WTC11 (cell line): Measurements from ENCODE around the gene BCAS3. TPM values are rescaled to one million over a fixed set of nuclear protein-coding genes. Genes with fewer than 3 reads are reported as not detected.
"Not testable (repeated sequence)": the region's sequence is repeated elsewhere in the genome, so short reads cannot be mapped to it uniquely, and the experiment has no call there.

ENCODE experiments used
- ATAC-seq: fragments of 200-7000 bp; cut with Tn5 transposase; 2 replicates; pipeline ENCODE4 v1.10.0; 2021; ENCODE audit warnings: mild to moderate bottlenecking, moderate library complexity
- CTCF ChIA-PET: fragments of 300-600 bp; sonication (Branson Sonifier 250); formaldehyde crosslinking; loops from one replicate; lab custom pipeline; 2021; ENCODE audit warnings: antibody characterized with exemption; lab: Charles Lee
- POLR2A ChIA-PET: fragments of 350-600 bp; sonication (Branson Sonifier 250); formaldehyde crosslinking; loops from one replicate; lab custom pipeline; 2021; ENCODE audit warnings: antibody characterized with exemption; lab: Charles Lee
- DNase-seq: peaks from one replicate; pipeline ENCODE4 v3.0.0; 2021; ENCODE audit warnings: low spot score
- H3K27ac Mint-ChIP-seq: 2 replicates; pipeline ENCODE4 v1.8.0; 2021; ENCODE audit warnings: mixed read lengths
- H3K27me3 Mint-ChIP-seq: 2 replicates; pipeline ENCODE4 v1.8.0; 2021; ENCODE audit warnings: low read depth, mild to moderate bottlenecking, moderate library complexity, mixed read lengths
- H3K36me3 Mint-ChIP-seq: 2 replicates; pipeline ENCODE4 v1.8.0; 2021; ENCODE audit warnings: mixed read lengths
- H3K4me1 Mint-ChIP-seq: 2 replicates; pipeline ENCODE4 v1.8.0; 2022; ENCODE audit warnings: mixed read lengths
- H3K4me3 Mint-ChIP-seq: 2 replicates; pipeline ENCODE4 v1.8.0; 2021; ENCODE audit warnings: mild to moderate bottlenecking, moderate library complexity, mixed read lengths
- H3K9me3 Mint-ChIP-seq: 2 replicates; pipeline ENCODE4 v1.8.0; 2021; ENCODE audit warnings: mixed read lengths
- AFF4 ChIP-seq: sonication (generic); formaldehyde crosslinking; IDR thresholded peaks from 2 replicates; pipeline ENCODE4 v1.8.1; 2023; ENCODE audit warnings: mild to moderate bottlenecking, missing genetic modification reagents, borderline replicate concordance
- CBFB ChIP-seq: sonication (generic); formaldehyde crosslinking; IDR thresholded peaks from 2 replicates; pipeline ENCODE4 v1.8.1; 2022; ENCODE audit warnings: mild to moderate bottlenecking, low read depth, missing genetic modification reagents
- CREB1 ChIP-seq: sonication (generic); formaldehyde crosslinking; IDR thresholded peaks from 2 replicates; pipeline ENCODE4 v1.8.0; 2023; ENCODE audit warnings: mild to moderate bottlenecking, missing genetic modification reagents
- CTCF ChIP-seq: fragments of 200-600 bp; IDR thresholded peaks from 2 replicates; pipeline ENCODE4 v1.8.0; 2022; ENCODE audit warnings: antibody characterized with exemption
- ESRRA ChIP-seq: sonication (generic); formaldehyde crosslinking; IDR thresholded peaks from 2 replicates; pipeline ENCODE4 v1.8.1; 2022; ENCODE audit warnings: mild to moderate bottlenecking, missing genetic modification reagents, borderline replicate concordance
- GRHL2 ChIP-seq: fragments of 250-450 bp; sonication (Bioruptor Pico); IDR thresholded peaks from 2 replicates; pipeline ENCODE4 v1.8.0; 2022; ENCODE audit warnings: mild to moderate bottlenecking, moderate library complexity; ENCODE audit not compliant: insufficient replicate concordance, severe bottlenecking
- HMGXB4 ChIP-seq: sonication (generic); formaldehyde crosslinking; IDR thresholded peaks from 2 replicates; pipeline ENCODE4 v1.8.1; 2023; ENCODE audit warnings: mild to moderate bottlenecking, moderate library complexity, missing genetic modification reagents
- NFATC4 ChIP-seq: fragments of 250-450 bp; sonication (Bioruptor Pico); IDR thresholded peaks from 2 replicates; pipeline ENCODE4 v1.9.0; 2021; ENCODE audit warnings: mild to moderate bottlenecking
- NR1H2 ChIP-seq: sonication (generic); formaldehyde crosslinking; IDR thresholded peaks from 2 replicates; pipeline ENCODE4 v1.9.0; 2021; ENCODE audit warnings: mild to moderate bottlenecking, moderate library complexity, missing genetic modification reagents
- PREB ChIP-seq: sonication (generic); formaldehyde crosslinking; IDR thresholded peaks from 2 replicates; pipeline ENCODE4 v1.8.1; 2022; ENCODE audit warnings: mild to moderate bottlenecking, missing genetic modification reagents, moderate library complexity, borderline replicate concordance
- RELA ChIP-seq: sonication (generic); formaldehyde crosslinking; IDR thresholded peaks from 2 replicates; pipeline ENCODE4 v1.8.1; 2022; ENCODE audit warnings: missing genetic modification reagents, mild to moderate bottlenecking, borderline replicate concordance
- RORB ChIP-seq: fragments of 250-450 bp; sonication (Bioruptor Pico); IDR thresholded peaks from 2 replicates; pipeline ENCODE4 v1.9.0; 2021; ENCODE audit warnings: mild to moderate bottlenecking
- TP53 ChIP-seq: sonication (generic); formaldehyde crosslinking; IDR thresholded peaks from 2 replicates; pipeline ENCODE4 v1.8.1; 2023; ENCODE audit warnings: mild to moderate bottlenecking, missing genetic modification reagents
- USF1 ChIP-seq: sonication (generic); formaldehyde crosslinking; IDR thresholded peaks from 2 replicates; pipeline ENCODE4 v1.8.0; 2022; ENCODE audit warnings: mild to moderate bottlenecking, missing genetic modification reagents
- ZNF121 ChIP-seq: sonication (generic); formaldehyde crosslinking; IDR thresholded peaks from 2 replicates; pipeline ENCODE4 v1.8.0; 2023; ENCODE audit warnings: missing genetic modification reagents
- ZNF532 ChIP-seq: fragments of 250-450 bp; sonication (Bioruptor Pico); IDR thresholded peaks from 2 replicates; pipeline ENCODE4 v1.9.0; 2021; ENCODE audit warnings: mild to moderate bottlenecking, borderline replicate concordance
- total RNA-seq: library from RNA; stranded (reverse); gene quantifications from 3 replicates; pipeline ENCODE4 v1.2.3, GENCODE V29; 2021

The BCAS3 gene
- total RNA-seq, 1 experiment from 2014 or later: 15.5 TPM

GRCh38 chr17:61144617-61145564 lies 467.2 kb downstream of the BCAS3 start (continued):
- no peak for TF ChIP-seq HMGXB4
- TF ChIP-seq CREB1 (CRISPR knock-in tag): no peak
- TF ChIP-seq TP53: no peak
- TF ChIP-seq NR1H2 (CRISPR knock-in tag): no peak

- H3K9me3 Mint-ChIP-seq, CTCF ChIA-PET: not testable (repeated sequence)
Observed at GRCh38 chr17:61146833-61147232, 469.2 kb downstream of the BCAS3 start.

GRCh38 chr17:61149106-61149825 lies 471.6 kb downstream of the BCAS3 start:
- ATAC-seq: no peak
- ChIA-PET POLR2A (no interaction called here), CTCF (no interaction called here)
- no peaks in the 10 kb centered on the region for H3K27me3 Mint-ChIP-seq
- no peak for DNase-seq
- TF ChIP-seq GRHL2 (CRISPR knock-in tag) (no peak), ESRRA (no peak), ZNF532 (no peak), PREB (no peak), USF1 (CRISPR knock-in tag) (no peak), AFF4 (CRISPR knock-in tag) (no peak), CTCF (no peak), RELA (CRISPR knock-in tag) (no peak), RORB (CRISPR knock-in tag) (no peak), NFATC4 (CRISPR knock-in tag) (no peak), CBFB (no peak)
- H3K36me3 Mint-ChIP-seq: no peaks in the 10 kb centered on the region
- H3K9me3 Mint-ChIP-seq: peaks cover 8% of the 10 kb centered on the region
- H3K4me3 Mint-ChIP-seq: no peak overlapping the region
- H3K4me1 Mint-ChIP-seq: peaks cover 25% of the 10 kb centered on the region
- no peak overlapping the region for H3K27ac Mint-ChIP-seq

More at GRCh38 chr17:61146833-61147232, 469.2 kb downstream of the BCAS3 start:
- not testable (repeated sequence) for H3K27ac Mint-ChIP-seq, ATAC-seq, H3K4me3 Mint-ChIP-seq, H3K36me3 Mint-ChIP-seq, H3K27me3 Mint-ChIP-seq, DNase-seq
- peak; percentile 50; the same call in 1 of the 2 replicates for TF ChIP-seq ZNF121
- POLR2A ChIA-PET: interaction anchor here (0.6 kb wide), 1 partner anchor 88 kb away, joined by 3 read pairs; no protein-coding TSS in a partner anchor
- H3K4me1 Mint-ChIP-seq: peaks cover 19% of the 10 kb centered on the region
